IPS DF 19.7 (cell line): ENCODE data around the gene SHC2.
"Not testable (repeated sequence)": the region's sequence is repeated elsewhere in the genome, so short reads cannot be mapped to it uniquely, and the experiment has no call there.

Experiments used
- DNase-seq: peaks from one replicate; pipeline ENCODE4 v3.0.0-alpha.2; 2013; ENCODE audit warnings: low read depth, low spot score

SHC2 gene

DNA sequence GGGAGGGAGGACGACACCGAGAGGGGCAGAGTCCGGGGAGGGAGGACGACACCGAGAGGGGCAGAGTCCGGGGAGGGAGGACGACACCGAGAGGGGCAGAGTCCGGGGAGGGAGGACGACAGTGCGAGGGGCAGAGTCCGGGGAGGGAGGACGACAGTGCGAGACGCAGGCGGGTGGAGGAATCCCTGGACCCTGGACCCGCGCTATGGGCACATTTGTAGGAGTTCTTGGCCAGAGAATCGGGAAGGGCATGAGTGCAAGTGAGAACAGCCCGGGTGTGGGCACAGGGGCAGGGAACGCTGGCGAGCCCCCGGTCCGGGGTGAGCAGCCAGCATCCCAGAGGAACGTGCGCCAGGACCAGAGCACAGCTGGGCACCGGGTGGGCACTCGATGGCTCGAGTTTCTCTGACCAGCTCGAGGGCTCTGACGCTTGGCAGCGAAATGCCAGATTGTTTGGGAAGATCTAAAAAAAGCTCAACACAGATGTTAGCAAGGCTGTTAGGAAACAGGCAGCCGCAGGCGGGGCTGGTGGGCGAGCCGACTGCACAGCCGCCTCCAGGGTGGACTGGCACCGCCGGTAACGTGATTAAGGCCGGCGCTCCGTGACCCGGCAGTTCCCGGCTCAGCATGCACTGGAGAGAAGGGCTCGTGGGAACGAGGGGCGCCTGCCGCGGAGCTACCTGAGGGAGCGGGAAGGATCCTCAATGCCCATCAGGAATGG lies 33.9 kb downstream of the SHC2 start:
- no peak for DNase-seq

DNA sequence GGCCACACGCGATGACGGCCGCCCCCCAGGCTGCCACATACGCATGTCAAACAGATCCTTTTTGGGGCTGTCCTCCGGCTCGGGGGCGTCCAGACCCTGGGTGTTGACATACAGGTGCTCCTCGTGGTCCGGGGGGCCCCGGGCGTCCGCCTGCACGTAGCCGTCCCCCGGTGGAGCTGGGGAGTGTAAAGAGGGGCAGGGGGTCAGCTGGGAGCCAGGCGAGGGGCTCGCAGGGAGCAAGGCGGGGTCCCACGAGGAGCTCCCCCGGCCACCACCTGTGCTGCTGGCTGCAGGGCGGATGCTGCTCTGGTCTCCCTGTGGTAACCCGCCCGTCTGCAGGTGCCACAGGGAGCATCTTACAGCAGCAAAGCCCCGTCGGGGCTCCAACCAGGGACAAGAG lies 35.8 kb downstream of the SHC2 start:
- no peak for DNase-seq

GRCh38 chr19:424546-424945 lies 36.3 kb downstream of the SHC2 start:
- DNase-seq = no peak

GRCh38 chr19:423691-424466 lies 37.0 kb downstream of the SHC2 start:
- no peak for DNase-seq

- DNase-seq = not testable (repeated sequence)
Observed at GRCh38 chr19:422917-423226, 38.0 kb downstream of the SHC2 start.

- no peak for DNase-seq
Observed at GRCh38 chr19:422213-422916, 38.5 kb downstream of the SHC2 start.

- no peak for DNase-seq
Observed at GRCh38 chr19:419721-420515, 40.9 kb downstream of the SHC2 start.

GRCh38 chr19:418761-419671 lies 41.8 kb downstream of the SHC2 start:
- DNase-seq = no peak

DNA sequence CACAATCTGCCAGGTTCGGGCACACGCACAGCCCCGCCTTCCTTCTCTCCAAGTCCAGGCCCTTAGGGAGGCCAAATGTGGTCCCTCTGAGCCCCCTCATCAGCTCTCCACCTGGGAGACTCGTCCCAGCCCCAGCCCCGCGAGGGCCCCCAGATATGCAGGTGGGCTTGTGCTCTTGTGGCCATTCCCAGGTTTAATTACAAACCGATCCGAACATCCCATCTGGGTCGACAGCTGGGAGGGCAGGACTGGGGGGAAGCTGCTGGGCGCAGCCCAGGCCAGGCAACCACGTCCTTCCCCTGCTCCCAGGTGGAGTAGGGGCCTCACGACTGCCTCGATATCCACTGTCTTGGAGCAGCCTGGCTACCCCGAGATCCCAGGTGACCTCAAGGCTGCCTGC lies 44.4 kb downstream of the SHC2 start:
- DNase-seq = no peak

GRCh38 chr19:415292-415691 lies 45.5 kb downstream of the SHC2 start:
- no peak for DNase-seq

GRCh38 chr19:413756-414420 lies 46.9 kb downstream of the SHC2 start:
- DNase-seq = no peak

- peak; percentile 15 for DNase-seq
Observed at GRCh38 chr19:412356-413355, 48.2 kb downstream of the SHC2 start.

DNA sequence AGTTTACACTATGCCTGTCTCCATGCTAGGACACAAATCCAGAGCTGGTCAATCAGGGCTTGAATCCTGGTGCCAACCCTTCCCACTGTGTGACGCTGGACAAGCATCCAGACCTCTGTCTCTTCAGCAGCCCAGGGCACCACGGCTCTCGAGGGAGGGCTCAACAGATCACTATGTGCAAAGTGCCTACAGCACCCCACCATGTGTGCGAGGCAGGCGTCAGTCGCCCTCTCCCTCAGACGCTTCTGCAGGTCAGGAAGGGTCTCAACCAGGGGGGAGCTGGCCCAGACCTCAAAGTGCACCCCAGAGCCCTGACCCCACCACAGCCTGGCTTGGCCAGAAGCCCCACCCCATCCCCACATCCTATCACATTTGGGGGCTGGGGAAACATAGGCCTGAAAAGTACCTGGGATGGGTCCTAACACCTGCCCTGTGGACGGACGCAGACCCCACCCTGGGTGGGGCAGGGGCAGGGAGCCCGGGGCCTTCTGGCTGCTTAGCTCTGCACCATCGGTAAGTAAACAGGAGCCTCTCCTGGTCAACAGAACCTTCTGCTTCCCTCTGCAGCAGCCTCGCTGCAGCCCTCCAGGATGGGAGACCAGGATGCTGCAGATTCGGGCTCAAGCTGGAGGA lies 49.0 kb downstream of the SHC2 start:
- DNase-seq = no peak

- DNase-seq = not testable (repeated sequence)
Observed at GRCh38 chr19:411121-411722, 49.6 kb downstream of the SHC2 start.

- no peak for DNase-seq
Observed at GRCh38 chr19:410243-410781, 50.5 kb downstream of the SHC2 start.

GRCh38 chr19:409516-410242 lies 51.2 kb downstream of the SHC2 start:
- DNase-seq = no peak

DNA sequence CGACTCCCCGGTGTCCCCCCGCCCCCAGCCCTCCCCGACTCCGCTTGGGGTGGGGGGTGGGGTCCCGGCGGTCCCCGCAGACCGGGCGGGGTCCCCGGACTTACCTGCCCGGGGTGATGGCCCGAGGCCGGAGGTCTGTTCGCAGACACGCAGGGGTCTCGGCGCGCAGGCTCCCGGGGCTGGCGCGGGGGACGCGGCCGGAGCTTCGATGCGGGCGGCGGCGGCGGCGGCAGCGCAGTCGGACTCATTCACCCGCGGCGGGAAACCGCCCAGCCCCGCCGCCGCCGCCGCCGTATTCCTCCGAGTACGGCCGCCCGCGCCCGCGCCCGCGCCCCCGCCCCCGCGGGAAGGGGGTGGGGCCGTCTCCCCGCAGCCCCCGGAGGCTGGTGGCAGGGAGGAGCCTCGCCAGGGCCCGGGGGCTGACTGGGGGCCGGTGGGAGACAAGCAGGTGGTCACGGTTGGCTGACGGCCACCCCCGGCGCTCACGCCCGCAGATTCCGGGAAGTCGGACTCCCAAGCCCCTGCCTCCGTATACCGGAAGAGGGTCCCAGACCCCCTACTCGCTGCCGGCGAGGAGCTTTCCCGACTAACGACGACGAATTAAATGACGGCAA lies 51.8 kb downstream of the SHC2 start, which contains the start of gene C2CD4C:
C2CD4C (minus strand) TSS at position 246 of the 614 bp plus-strand sequence. CDS start 786 bp downstream, outside the sequence.
- DNase-seq = no peak
